GM23338 (cell line): ENCODE measurements around the gene PLAGL1.

Source experiments
- JUNB ChIP-seq: IDR thresholded peaks from one replicate; pipeline ENCODE4 v1.6.1; 2016; ENCODE audit warnings: antibody characterized with exemption; ENCODE audit not compliant: unreplicated experiment
- TF ChIP-seq, protein P1 (sequence below): IDR thresholded peaks from one replicate; pipeline ENCODE4 v1.6.1; 2018; ENCODE audit warnings: antibody characterized with exemption; ENCODE audit not compliant: unreplicated experiment

DNA sequence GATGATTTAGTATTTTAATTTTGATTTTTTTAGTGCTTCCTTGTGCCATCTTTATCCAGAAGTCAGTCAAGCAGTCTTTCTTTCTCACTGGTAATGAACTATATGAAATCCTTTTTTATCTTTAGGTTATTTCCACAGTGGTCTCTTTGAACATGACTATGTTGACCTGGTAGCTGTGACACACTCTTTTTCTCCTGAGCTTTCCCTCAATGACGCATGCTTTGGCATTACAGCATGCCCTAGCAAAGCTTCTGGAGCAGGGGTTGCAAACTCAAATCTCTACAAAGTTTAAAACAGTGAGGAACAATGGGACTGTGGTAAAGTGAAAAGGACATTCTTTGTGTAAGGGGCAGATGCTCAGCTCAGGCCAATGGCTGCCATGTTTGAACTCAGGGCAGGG, 4.5 kb upstream of the PLAGL1 start:
- TF ChIP-seq JUNB = no peak
- TF ChIP-seq, protein P1, sequence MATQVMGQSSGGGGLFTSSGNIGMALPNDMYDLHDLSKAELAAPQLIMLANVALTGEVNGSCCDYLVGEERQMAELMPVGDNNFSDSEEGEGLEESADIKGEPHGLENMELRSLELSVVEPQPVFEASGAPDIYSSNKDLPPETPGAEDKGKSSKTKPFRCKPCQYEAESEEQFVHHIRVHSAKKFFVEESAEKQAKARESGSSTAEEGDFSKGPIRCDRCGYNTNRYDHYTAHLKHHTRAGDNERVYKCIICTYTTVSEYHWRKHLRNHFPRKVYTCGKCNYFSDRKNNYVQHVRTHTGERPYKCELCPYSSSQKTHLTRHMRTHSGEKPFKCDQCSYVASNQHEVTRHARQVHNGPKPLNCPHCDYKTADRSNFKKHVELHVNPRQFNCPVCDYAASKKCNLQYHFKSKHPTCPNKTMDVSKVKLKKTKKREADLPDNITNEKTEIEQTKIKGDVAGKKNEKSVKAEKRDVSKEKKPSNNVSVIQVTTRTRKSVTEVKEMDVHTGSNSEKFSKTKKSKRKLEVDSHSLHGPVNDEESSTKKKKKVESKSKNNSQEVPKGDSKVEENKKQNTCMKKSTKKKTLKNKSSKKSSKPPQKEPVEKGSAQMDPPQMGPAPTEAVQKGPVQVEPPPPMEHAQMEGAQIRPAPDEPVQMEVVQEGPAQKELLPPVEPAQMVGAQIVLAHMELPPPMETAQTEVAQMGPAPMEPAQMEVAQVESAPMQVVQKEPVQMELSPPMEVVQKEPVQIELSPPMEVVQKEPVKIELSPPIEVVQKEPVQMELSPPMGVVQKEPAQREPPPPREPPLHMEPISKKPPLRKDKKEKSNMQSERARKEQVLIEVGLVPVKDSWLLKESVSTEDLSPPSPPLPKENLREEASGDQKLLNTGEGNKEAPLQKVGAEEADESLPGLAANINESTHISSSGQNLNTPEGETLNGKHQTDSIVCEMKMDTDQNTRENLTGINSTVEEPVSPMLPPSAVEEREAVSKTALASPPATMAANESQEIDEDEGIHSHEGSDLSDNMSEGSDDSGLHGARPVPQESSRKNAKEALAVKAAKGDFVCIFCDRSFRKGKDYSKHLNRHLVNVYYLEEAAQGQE = no peak
